CD4-positive, alpha-beta T cell treated with Interleukin-6 for 4 hours (primary cell): ENCODE data around the gene LRRC27.
A peak's percentile ranks its signal among the peaks of the same experiment; 100 is the strongest.

Experiments
- DNase-seq: peaks from one replicate; pipeline ENCODE4 v3.0.0-alpha.2; 2020; ENCODE audit warnings: mixed read lengths

LRRC27 gene

DNA sequence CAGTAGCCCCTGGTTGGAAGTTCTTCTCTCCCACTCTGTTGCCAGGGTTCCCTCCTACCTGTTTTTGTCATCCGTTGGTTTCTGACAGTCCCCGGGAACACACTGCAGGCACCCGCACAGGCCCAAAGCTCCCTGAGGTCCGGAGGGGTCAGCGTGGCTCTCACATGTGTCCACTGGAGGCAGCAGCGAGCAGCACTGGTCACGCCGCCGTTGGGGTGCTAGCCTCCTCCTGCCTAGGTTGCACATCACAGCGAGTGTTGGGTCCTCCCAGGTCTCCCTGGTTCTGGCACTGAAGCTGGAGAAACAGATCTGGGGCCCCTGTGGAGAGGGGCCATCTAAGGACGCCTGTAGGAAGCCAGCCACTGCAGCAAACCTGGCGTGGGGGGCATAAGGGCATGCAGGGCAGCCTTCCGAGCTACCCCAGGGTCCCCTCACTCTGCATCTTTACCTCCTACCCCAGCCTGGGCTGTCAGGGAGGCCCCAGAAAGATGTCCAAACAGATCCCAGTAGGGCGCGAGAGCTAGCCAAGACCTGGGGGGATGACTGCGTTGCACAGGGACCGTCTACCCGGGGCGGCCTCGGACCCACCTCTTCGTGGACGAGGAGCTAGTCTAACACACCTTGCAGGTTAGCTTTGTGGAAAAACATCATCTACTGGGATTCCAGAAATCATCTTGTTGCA is 28.9 kb downstream of the LRRC27 start:
- DNase-seq: peak; percentile 39

- no peak for DNase-seq
Measured at GRCh38 chr10:132361581-132362101, 29.6 kb downstream of the LRRC27 start.

- no peak for DNase-seq
Measured at GRCh38 chr10:132362151-132362611, 30.2 kb downstream of the LRRC27 start.

- no peak for DNase-seq
Measured at GRCh38 chr10:132363376-132363775, 31.4 kb downstream of the LRRC27 start.

- DNase-seq: peak; percentile 14
Measured at GRCh38 chr10:132363921-132364593, 32.1 kb downstream of the LRRC27 start.

- no peak for DNase-seq
Measured at GRCh38 chr10:132364594-132364970, 32.6 kb downstream of the LRRC27 start.

DNA sequence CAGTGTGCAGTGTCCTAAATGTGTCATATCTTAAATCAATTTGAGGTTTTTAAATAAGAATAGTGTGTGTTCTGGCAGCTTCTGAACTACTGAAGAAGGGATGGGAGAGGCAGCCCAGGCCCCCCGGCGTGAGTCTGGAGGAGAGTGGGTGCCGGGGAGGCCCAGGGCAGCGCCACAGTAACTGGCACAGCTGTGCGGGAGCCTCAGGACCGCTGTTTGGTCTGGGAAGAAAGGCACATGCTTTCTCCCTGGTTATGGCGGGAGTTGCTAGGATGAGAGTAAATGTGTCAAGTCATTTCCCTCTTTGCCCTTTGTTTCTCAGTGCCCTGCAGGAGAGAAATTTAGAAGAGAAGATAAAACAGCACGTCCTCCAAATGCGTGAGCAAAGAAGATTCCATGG is 33.1 kb downstream of the LRRC27 start:
- no peak for DNase-seq

- DNase-seq: no peak
Measured at GRCh38 chr10:132366006-132366405, 34.0 kb downstream of the LRRC27 start.

GRCh38 chr10:132366499-132366898 is 34.5 kb downstream of the LRRC27 start:
- no peak for DNase-seq

- DNase-seq: no peak
Measured at GRCh38 chr10:132368391-132368790, 36.4 kb downstream of the LRRC27 start.

GRCh38 chr10:132368881-132369635 is 37.1 kb downstream of the LRRC27 start:
- no peak for DNase-seq

DNA sequence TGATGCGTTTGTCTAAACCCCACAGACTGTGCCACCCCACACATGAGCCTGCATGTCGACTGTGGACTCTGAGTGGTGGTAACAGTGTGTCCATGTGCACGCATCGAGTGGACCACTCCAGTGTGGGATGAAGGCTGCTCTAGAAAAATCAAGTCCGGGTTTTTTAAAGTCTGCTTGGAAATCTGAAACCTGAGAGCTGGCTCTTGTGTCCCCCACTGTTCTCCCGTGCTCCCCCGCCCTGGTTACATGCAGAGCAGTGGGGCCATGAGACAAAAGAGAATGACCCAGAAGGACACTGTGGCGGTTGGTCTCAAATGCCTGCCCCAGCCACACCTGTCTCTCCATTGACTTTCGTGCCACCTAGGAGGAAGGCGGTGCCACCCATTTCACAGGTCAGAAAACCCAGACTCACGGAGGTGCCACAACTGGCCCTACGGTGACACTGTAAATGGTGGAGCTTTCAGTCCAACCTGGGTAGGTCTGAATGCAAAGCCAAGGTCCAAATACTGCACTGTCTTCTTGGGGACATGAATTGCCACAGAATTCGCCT is 37.7 kb downstream of the LRRC27 start:
- DNase-seq: no peak

- no peak for DNase-seq
Measured at GRCh38 chr10:132370426-132371340, 38.7 kb downstream of the LRRC27 start.

GRCh38 chr10:132371641-132372081 is 39.7 kb downstream of the LRRC27 start:
- DNase-seq: peak; percentile 35

GRCh38 chr10:132372516-132373095 is 40.6 kb downstream of the LRRC27 start:
- no peak for DNase-seq

DNA sequence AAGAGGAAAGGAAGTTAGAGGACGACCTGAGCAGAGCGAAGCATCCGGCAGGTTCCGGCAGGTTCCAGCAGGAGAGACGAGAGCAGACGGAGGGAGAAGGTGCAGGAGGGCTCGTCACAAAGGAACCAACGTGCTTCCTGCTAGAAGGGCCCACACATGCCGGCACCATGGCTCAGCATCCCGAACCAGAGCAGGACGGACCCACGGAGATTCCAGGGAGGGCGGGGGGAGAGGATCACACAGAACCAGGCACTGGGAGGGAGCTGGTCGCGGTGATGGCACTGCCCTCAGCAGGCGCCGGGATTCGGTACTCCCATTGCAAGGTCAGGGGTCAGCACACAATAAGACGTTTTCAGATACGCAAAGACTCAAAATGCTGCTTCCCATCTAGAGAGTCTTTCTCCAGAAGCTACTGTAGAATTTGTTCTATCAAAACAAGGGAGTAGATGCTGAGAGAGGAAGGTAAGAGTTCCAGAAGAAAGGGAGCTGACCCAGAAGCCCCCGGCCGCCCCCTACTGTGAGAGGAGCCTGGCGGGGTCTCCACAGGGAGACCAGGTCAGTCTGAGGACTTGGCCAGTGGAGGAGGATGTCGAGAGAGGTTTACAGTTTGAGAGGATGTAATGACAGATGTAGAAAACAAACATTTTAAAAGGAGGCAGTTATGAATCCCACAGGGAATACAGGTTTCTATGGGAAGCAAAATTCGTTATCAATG is 41.4 kb downstream of the LRRC27 start:
- no peak for DNase-seq

GRCh38 chr10:132374176-132374575 is 42.2 kb downstream of the LRRC27 start:
- DNase-seq: no peak

DNA sequence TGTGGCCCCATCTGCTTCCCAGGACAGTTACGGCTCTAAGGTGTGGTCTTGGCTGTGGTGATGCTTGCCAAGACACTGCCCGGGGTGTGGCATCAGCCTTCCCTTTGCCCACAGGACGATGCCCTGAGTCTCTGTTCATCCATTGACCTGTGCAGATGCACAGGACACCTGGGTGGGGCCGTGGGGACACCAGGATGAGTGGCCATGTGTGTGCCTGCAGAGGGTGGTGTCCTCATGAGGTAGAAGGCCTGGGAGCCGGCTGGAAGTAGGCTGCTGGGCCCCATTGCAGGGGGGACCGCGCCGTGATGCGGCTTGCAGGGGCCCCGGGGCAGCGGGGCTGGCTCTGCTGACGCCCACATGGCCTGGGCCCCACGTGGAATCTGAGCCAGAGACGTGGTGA is 42.6 kb downstream of the LRRC27 start:
- DNase-seq: no peak

- no peak for DNase-seq
Measured at GRCh38 chr10:132375116-132375794, 43.3 kb downstream of the LRRC27 start.

DNA sequence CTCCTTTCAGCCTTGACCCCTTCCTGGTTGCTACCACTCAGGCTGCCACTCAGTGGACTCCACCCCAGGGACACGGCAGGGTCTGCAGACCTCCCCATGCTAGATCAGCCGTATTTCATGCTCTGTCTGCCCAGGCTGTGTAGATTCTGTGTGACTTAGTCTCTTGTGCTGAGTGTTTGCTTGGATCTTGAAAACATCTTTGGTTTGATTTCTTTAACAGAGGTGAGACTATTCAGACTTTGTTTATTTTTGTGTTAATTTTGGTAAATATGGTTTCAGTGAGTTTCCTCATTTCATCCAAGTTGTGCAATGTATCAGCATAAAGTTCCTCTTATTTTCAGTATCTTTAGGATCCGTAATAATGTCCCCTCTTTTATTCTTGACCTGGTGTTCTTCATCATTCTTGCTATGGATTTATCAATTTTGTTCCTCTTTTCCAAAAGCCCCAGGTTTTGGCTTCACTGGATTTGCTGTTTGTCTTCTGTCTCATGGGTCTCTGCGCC is 43.9 kb downstream of the LRRC27 start:
- DNase-seq: no peak
